HEK293 (cell line): ENCODE results near the gene ZFHX2.

Experiments
- CTCF ChIP-seq: fragments of 450-650 bp; formaldehyde crosslinking; IDR thresholded peaks from 2 replicates; pipeline ENCODE4 v1.5.1; 2016; ENCODE audit warnings: missing biosample characterization, missing genetic modification characterization
- KLF16 ChIP-seq: fragments of 450-650 bp; formaldehyde crosslinking; IDR thresholded peaks from 2 replicates; pipeline ENCODE4 v1.5.1; 2017; ENCODE audit warnings: missing biosample characterization, missing genetic modification characterization
- TRIM28 ChIP-seq: IDR thresholded peaks from 2 replicates; pipeline ENCODE4 v1.6.1; 2011; ENCODE audit warnings: low read length, control low read depth, borderline replicate concordance
- ZNF274 ChIP-seq, 2 experiments: fragments of 200-500 bp in 1 of 2; fragments of 450-650 bp in 1 of 2; sonication (Bioruptor generic) in 1 of 2; formaldehyde crosslinking in 1 of 2; IDR thresholded peaks; 2 replicates each; pipeline versions ENCODE4 v1.5.1 to v1.6.1; 2014 to 2016; ENCODE audit warnings: borderline replicate concordance in 1 of 2, inconsistent platforms in 1 of 2, low read length in 1 of 2, missing biosample characterization in 1 of 2, missing genetic modification characterization in 1 of 2
- ZNF280C ChIP-seq: fragments of 450-650 bp; formaldehyde crosslinking; IDR thresholded peaks from 2 replicates; pipeline ENCODE4 v1.5.1; 2016; ENCODE audit warnings: missing biosample characterization, missing genetic modification characterization
- ZNF302 ChIP-seq: fragments of 450-650 bp; formaldehyde crosslinking; IDR thresholded peaks from 2 replicates; pipeline ENCODE4 v1.5.1; 2016; ENCODE audit warnings: missing biosample characterization, missing genetic modification characterization, low read depth
- ZNF324 ChIP-seq: fragments of 450-650 bp; formaldehyde crosslinking; IDR thresholded peaks from 2 replicates; pipeline ENCODE4 v1.5.1; 2016; ENCODE audit warnings: missing biosample characterization, missing genetic modification characterization
- ZNF362 ChIP-seq: fragments of 450-650 bp; formaldehyde crosslinking; IDR thresholded peaks from 2 replicates; pipeline ENCODE4 v1.5.1; 2016; ENCODE audit warnings: missing biosample characterization, missing genetic modification characterization
- TF ChIP-seq, protein P1 (sequence below): fragments of 450-650 bp; formaldehyde crosslinking; IDR thresholded peaks from 2 replicates; pipeline ENCODE4 v1.5.1; 2016; ENCODE audit warnings: missing biosample characterization, missing genetic modification characterization
- TF ChIP-seq, protein P2 (sequence below): fragments of 450-650 bp; IDR thresholded peaks from 2 replicates; pipeline ENCODE4 v1.5.1; 2018; ENCODE audit warnings: missing biosample characterization, missing genetic modification characterization
- TF ChIP-seq, protein P3 (sequence below): fragments of 450-650 bp; formaldehyde crosslinking; IDR thresholded peaks from 2 replicates; pipeline ENCODE4 v1.5.1; 2016; ENCODE audit warnings: missing biosample characterization, missing genetic modification characterization, low read depth
- TF ChIP-seq, protein P4 (sequence below): fragments of 450-650 bp; formaldehyde crosslinking; IDR thresholded peaks from 2 replicates; pipeline ENCODE4 v1.5.1; 2016; ENCODE audit warnings: missing biosample characterization, missing genetic modification characterization

DNA sequence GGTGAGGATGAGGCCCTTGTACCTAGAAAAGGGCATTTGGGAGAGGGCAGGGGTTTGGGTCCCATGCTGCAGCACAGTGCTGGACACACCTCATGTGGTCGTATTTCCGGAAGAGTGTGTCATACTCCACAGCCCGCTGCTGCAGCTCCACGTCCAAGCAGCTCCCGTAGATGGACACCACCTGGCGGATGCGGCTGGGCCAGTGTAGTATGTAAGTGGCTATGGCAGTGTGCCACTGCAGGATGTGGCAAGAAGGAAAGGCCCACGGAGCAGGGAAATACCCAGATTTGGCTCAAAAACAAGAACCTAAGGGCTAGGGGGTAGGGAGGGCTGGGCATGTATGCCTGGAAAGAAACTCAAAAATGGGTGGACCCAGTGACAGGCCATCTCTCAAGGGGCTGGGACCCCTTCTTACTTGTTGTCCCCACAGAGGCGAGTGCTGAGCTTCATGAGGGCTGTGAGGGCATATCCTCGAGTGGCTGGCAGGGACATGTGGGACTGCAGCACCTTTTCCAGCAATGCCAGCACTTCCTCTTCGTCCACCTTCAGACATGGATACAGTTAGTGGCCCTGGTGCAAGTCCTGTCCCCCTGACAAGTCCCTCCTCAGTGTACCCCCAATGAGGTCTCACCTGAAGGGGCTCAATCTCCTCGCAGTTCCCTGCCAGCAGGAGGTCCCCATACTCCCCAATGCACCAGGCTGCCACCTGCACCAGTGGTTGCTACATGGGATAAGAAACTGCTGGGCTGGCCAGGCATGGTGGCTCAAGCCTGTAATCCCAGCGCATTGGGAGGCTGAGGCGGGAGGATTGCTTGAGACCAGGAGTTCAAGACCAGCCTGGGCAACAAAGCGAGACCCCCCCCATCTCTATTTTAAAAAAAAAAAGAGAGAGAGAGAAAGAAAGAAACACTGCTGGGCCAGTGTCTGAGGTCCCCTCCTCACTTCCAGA lies 10.6 kb upstream of the ZFHX2 start:
- TF ChIP-seq ZNF324 (tag by site-specific recombination) (no peak), TRIM28 (no peak), CTCF (tag by site-specific recombination) (no peak), KLF16 (tag by site-specific recombination) (no peak), ZNF362 (tag by site-specific recombination) (no peak), ZNF274 (IDR thresholded peaks at IDR 0.05; ENCODE audit: low read length) (no peak), ZNF274 (tag by site-specific recombination; IDR thresholded peaks at IDR 0.05; ENCODE audit: borderline replicate concordance) (no peak), ZNF302 (no peak), ZNF280C (tag by site-specific recombination) (no peak)
- TF ChIP-seq, protein P1, sequence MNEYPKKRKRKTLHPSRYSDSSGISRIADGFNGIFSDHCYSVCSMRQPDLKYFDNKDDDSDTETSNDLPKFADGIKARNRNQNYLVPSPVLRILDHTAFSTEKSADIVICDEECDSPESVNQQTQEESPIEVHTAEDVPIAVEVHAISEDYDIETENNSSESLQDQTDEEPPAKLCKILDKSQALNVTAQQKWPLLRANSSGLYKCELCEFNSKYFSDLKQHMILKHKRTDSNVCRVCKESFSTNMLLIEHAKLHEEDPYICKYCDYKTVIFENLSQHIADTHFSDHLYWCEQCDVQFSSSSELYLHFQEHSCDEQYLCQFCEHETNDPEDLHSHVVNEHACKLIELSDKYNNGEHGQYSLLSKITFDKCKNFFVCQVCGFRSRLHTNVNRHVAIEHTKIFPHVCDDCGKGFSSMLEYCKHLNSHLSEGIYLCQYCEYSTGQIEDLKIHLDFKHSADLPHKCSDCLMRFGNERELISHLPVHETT (tag by site-specific recombination): no peak
- TF ChIP-seq, protein P2, sequence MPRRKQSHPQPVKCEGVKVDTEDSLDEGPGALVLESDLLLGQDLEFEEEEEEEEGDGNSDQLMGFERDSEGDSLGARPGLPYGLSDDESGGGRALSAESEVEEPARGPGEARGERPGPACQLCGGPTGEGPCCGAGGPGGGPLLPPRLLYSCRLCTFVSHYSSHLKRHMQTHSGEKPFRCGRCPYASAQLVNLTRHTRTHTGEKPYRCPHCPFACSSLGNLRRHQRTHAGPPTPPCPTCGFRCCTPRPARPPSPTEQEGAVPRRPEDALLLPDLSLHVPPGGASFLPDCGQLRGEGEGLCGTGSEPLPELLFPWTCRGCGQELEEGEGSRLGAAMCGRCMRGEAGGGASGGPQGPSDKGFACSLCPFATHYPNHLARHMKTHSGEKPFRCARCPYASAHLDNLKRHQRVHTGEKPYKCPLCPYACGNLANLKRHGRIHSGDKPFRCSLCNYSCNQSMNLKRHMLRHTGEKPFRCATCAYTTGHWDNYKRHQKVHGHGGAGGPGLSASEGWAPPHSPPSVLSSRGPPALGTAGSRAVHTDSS (tag by site-specific recombination): no peak
- TF ChIP-seq, protein P3, sequence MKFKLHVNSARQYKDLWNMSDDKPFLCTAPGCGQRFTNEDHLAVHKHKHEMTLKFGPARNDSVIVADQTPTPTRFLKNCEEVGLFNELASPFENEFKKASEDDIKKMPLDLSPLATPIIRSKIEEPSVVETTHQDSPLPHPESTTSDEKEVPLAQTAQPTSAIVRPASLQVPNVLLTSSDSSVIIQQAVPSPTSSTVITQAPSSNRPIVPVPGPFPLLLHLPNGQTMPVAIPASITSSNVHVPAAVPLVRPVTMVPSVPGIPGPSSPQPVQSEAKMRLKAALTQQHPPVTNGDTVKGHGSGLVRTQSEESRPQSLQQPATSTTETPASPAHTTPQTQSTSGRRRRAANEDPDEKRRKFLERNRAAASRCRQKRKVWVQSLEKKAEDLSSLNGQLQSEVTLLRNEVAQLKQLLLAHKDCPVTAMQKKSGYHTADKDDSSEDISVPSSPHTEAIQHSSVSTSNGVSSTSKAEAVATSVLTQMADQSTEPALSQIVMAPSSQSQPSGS (tag by site-specific recombination): no peak
- TF ChIP-seq, protein P4, sequence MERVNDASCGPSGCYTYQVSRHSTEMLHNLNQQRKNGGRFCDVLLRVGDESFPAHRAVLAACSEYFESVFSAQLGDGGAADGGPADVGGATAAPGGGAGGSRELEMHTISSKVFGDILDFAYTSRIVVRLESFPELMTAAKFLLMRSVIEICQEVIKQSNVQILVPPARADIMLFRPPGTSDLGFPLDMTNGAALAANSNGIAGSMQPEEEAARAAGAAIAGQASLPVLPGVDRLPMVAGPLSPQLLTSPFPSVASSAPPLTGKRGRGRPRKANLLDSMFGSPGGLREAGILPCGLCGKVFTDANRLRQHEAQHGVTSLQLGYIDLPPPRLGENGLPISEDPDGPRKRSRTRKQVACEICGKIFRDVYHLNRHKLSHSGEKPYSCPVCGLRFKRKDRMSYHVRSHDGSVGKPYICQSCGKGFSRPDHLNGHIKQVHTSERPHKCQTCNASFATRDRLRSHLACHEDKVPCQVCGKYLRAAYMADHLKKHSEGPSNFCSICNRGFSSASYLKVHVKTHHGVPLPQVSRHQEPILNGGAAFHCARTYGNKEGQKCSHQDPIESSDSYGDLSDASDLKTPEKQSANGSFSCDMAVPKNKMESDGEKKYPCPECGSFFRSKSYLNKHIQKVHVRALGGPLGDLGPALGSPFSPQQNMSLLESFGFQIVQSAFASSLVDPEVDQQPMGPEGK (tag by site-specific recombination): no peak
